Mesothelial cell of epicardium (in vitro differentiated cells): ENCODE results near the gene MX2. TPM values are rescaled to one million over a fixed set of nuclear protein-coding genes. Genes with fewer than 3 reads are reported as not detected.
"Not testable (repeated sequence)": the region's sequence is repeated elsewhere in the genome, so short reads cannot be mapped to it uniquely, and the experiment has no call there.

ENCODE experiments used
- DNase-seq, 2 experiments: peaks; one replicate each; pipeline ENCODE4 v3.0.0; 2021; ENCODE audit warnings: low spot score in 2 of 2; ENCODE audit not compliant: unreplicated experiment in 2 of 2
- H3K27ac Mint-ChIP-seq: 2 replicates; pipeline ENCODE4 v1.8.0; 2021; ENCODE audit warnings: mixed read lengths
- H3K27me3 Mint-ChIP-seq: 2 replicates; pipeline ENCODE4 v1.8.0; 2021; ENCODE audit warnings: low read depth, mixed read lengths
- H3K36me3 Mint-ChIP-seq: 2 replicates; pipeline ENCODE4 v1.8.0; 2021; ENCODE audit warnings: mixed read lengths
- H3K4me1 Mint-ChIP-seq: 2 replicates; pipeline ENCODE4 v1.8.0; 2021; ENCODE audit warnings: mixed read lengths
- H3K4me3 Mint-ChIP-seq: 2 replicates; pipeline ENCODE4 v1.8.0; 2021; ENCODE audit warnings: mild to moderate bottlenecking, moderate library complexity, mixed read lengths
- H3K9me3 Mint-ChIP-seq: 2 replicates; pipeline ENCODE4 v1.8.0; 2021; ENCODE audit warnings: mixed read lengths
- CTCF ChIP-seq: fragments of 200-600 bp; sonication (generic); IDR thresholded peaks from one replicate; pipeline ENCODE4 v1.5.0; 2021; ENCODE audit warnings: antibody characterized with exemption; ENCODE audit not compliant: unreplicated experiment
- total RNA-seq: library from RNA; stranded (reverse); gene quantifications from 3 replicates; pipeline ENCODE4 v1.2.1, GENCODE V29; 2021

Gene MX2
- 3.2 to 4.1 TPM (median 3.9 TPM) in 3 replicates for total RNA-seq

GRCh38 chr21:41361786-41362604 is at the start of gene MX2:
MX2 (plus strand) TSS chr21:41362027; CDS start chr21:41376907, 14,880 bp downstream.
- no peak within 1 kb of the TSS for H3K27ac Mint-ChIP-seq
- H3K27me3 Mint-ChIP-seq = peaks cover 8% of the 10 kb centered on the region
- H3K4me1 Mint-ChIP-seq = no peaks in the 10 kb centered on the region
- no peaks in the 10 kb centered on the region for H3K9me3 Mint-ChIP-seq
- TF ChIP-seq CTCF = no peak
- peak in 1 of 2 experiments; percentile 37 for DNase-seq
- no peak within 1 kb of the TSS for H3K4me3 Mint-ChIP-seq
- H3K36me3 Mint-ChIP-seq = no peaks in the 10 kb centered on the region

GRCh38 chr21:41313285-41314164 is 48.3 kb upstream of the MX2 start:
- H3K27me3 Mint-ChIP-seq = peaks cover 66% of the 10 kb centered on the region
- H3K4me3 Mint-ChIP-seq, DNase-seq, H3K36me3 Mint-ChIP-seq, H3K4me1 Mint-ChIP-seq, H3K27ac Mint-ChIP-seq, H3K9me3 Mint-ChIP-seq: not testable (repeated sequence)

GRCh38 chr21:41315726-41316125 is 46.1 kb upstream of the MX2 start:
- Mint-ChIP-seq H3K27me3 (peaks cover 51% of the 10 kb centered on the region), H3K9me3 (no peaks in the 10 kb centered on the region), H3K4me1 (peaks cover 3% of the 10 kb centered on the region), H3K4me3 (peak overlapping the region; percentile 64), H3K36me3 (no peaks in the 10 kb centered on the region), H3K27ac (no peak overlapping the region)
- no peak for DNase-seq
- TF ChIP-seq CTCF = no peak

- peaks cover 50% of the 10 kb centered on the region for H3K27me3 Mint-ChIP-seq
- H3K4me1 Mint-ChIP-seq = peaks cover 3% of the 10 kb centered on the region
- H3K9me3 Mint-ChIP-seq = no peaks in the 10 kb centered on the region
- DNase-seq = peak in 1 of 2 experiments; percentile 53
- TF ChIP-seq CTCF = no peak
- H3K4me3 Mint-ChIP-seq = peak within 1 kb of the TSS; percentile 67
- no peaks in the 10 kb centered on the region for H3K36me3 Mint-ChIP-seq
- H3K27ac Mint-ChIP-seq = no peak within 1 kb of the TSS
These were observed 45.4 kb upstream of the MX2 start, which contains the start of gene FAM3B for GRCh38 chr21:41316200-41317062. FAM3B (plus strand) TSS chr21:41316801; CDS start chr21:41316880, 79 bp downstream.

- H3K4me3 Mint-ChIP-seq = peak overlapping the region; percentile 67
- peaks cover 3% of the 10 kb centered on the region for H3K4me1 Mint-ChIP-seq
- TF ChIP-seq CTCF = no peak
- peaks cover 46% of the 10 kb centered on the region for H3K27me3 Mint-ChIP-seq
- no peak for DNase-seq
- no peak overlapping the region for H3K27ac Mint-ChIP-seq
- no peaks in the 10 kb centered on the region for H3K9me3 Mint-ChIP-seq
- H3K36me3 Mint-ChIP-seq = no peaks in the 10 kb centered on the region
These were observed 44.8 kb upstream of the MX2 start for GRCh38 chr21:41317063-41317392.
